HG02981 (cell line): ENCODE data around the gene OPRM1.
"Not testable (repeated sequence)": the region's sequence is repeated elsewhere in the genome, so short reads cannot be mapped to it uniquely, and the experiment has no call there.

Experiments used
- ATAC-seq: cut with Tn5 transposase; IDR thresholded peaks from one replicate; pipeline ENCODE4 v1.9.1; 2021; ENCODE audit warnings: mild to moderate bottlenecking, moderate library complexity; ENCODE audit not compliant: unreplicated experiment

OPRM1 gene

GRCh38 chr6:154236646-154237301 lies 197.7 kb downstream of the OPRM1 start:
- no peak for ATAC-seq

GRCh38 chr6:154238831-154239230 lies 199.8 kb downstream of the OPRM1 start:
- no peak for ATAC-seq

GRCh38 chr6:154239392-154239791 lies 200.4 kb downstream of the OPRM1 start:
- no peak for ATAC-seq

- ATAC-seq: not testable (repeated sequence)
Measured at GRCh38 chr6:154241061-154241460, 202.0 kb downstream of the OPRM1 start.

GRCh38 chr6:154241581-154241980 lies 202.5 kb downstream of the OPRM1 start:
- ATAC-seq: no peak

- no peak for ATAC-seq
Measured at GRCh38 chr6:154242617-154243357, 203.7 kb downstream of the OPRM1 start.

- ATAC-seq: no peak
Measured at GRCh38 chr6:154243793-154244750, 205.0 kb downstream of the OPRM1 start.

GRCh38 chr6:154245506-154245905 lies 206.5 kb downstream of the OPRM1 start:
- ATAC-seq: no peak

GRCh38 chr6:154246723-154247118 lies 207.7 kb downstream of the OPRM1 start:
- no peak for ATAC-seq

GRCh38 chr6:154247119-154247861 lies 208.2 kb downstream of the OPRM1 start:
- ATAC-seq: peak; percentile 31

GRCh38 chr6:154249499-154250298 lies 210.7 kb downstream of the OPRM1 start:
- peak; percentile 69 for ATAC-seq

GRCh38 chr6:154251116-154251515 lies 212.1 kb downstream of the OPRM1 start:
- no peak for ATAC-seq

GRCh38 chr6:154252678-154253077 lies 213.6 kb downstream of the OPRM1 start:
- ATAC-seq: no peak

GRCh38 chr6:154257067-154257466 lies 218.0 kb downstream of the OPRM1 start:
- ATAC-seq: no peak

GRCh38 chr6:154258064-154258757 lies 219.2 kb downstream of the OPRM1 start:
- ATAC-seq: peak; percentile 84

GRCh38 chr6:154261688-154262397 lies 222.8 kb downstream of the OPRM1 start:
- no peak for ATAC-seq

- ATAC-seq: no peak
Measured at GRCh38 chr6:154266560-154267099, 227.6 kb downstream of the OPRM1 start.

- peak; percentile 59 for ATAC-seq
Measured at GRCh38 chr6:154267508-154268106, 228.6 kb downstream of the OPRM1 start.
